ENCODE data around the gene LRRC49.

DNA sequence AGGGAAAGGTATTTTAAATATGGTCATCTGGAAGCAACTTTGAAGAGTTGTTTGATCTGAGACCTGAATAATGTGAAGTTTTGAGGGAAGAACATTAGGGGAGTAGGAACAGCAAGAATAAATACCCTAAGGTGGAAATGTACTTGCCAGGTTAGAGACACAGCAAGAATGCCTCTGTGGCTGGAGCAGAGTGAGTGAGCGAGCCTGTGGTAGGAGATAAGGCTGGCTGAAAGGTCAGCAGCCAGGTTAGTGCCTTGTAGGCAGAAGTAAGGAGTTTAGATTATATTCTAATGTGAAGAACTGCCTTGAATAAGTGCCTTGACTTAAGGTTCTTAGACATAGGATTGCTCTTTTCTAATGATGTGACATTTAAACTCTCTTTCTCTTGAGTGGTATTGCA, 18.3 kb downstream of the LRRC49 start:
- no peak for TF ChIP-seq SMC3 (IDR thresholded peaks at IDR 0.05; ENCODE audit: low read depth, low read length)
- no peak for TF ChIP-seq POLR2A (IDR thresholded peaks at IDR 0.05; ENCODE audit: low read depth, low read length)
- TF ChIP-seq CEBPB (IDR thresholded peaks at IDR 0.05; ENCODE audit: low read depth, low read length), result no peak
- TF ChIP-seq RCOR1 (IDR thresholded peaks at IDR 0.05; ENCODE audit: insufficient replicate concordance, low read length), result no peak
- no peak for TF ChIP-seq BHLHE40 (IDR thresholded peaks at IDR 0.05; ENCODE audit: low read depth, low read length)
- TF ChIP-seq, protein P1, sequence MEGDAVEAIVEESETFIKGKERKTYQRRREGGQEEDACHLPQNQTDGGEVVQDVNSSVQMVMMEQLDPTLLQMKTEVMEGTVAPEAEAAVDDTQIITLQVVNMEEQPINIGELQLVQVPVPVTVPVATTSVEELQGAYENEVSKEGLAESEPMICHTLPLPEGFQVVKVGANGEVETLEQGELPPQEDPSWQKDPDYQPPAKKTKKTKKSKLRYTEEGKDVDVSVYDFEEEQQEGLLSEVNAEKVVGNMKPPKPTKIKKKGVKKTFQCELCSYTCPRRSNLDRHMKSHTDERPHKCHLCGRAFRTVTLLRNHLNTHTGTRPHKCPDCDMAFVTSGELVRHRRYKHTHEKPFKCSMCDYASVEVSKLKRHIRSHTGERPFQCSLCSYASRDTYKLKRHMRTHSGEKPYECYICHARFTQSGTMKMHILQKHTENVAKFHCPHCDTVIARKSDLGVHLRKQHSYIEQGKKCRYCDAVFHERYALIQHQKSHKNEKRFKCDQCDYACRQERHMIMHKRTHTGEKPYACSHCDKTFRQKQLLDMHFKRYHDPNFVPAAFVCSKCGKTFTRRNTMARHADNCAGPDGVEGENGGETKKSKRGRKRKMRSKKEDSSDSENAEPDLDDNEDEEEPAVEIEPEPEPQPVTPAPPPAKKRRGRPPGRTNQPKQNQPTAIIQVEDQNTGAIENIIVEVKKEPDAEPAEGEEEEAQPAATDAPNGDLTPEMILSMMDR (conservative IDR thresholded peaks at IDR 0.05; ENCODE audit: low read depth, low read length), result no peak

Measured in IMR-90 (cell line).